Endothelial cell of umbilical vein (primary cell): ENCODE results near the gene MIGA1. TPM values are rescaled to one million over a fixed set of nuclear protein-coding genes. Genes with fewer than 3 reads are reported as not detected.

Source experiments
- BruUV-seq: library from RNA; stranded (reverse); fragments of 400-500 nt; replicated peaks from 2 replicates; lab custom pipeline; 2021; lab: Mats Ljungman, UMichigan
- CTCF ChIA-PET: fragments of 300-600, 350-600 bp; sonication (Branson Sonifier 250); formaldehyde crosslinking; loops from one replicate; lab custom pipeline; 2021; ENCODE audit warnings: antibody characterized with exemption, inconsistent platforms; lab: Charles Lee
- POLR2A ChIA-PET: fragments of 300-600, 350-600 bp; sonication (Branson Sonifier 250); formaldehyde crosslinking; loops from one replicate; lab custom pipeline; 2021; ENCODE audit warnings: antibody characterized with exemption, inconsistent platforms; lab: Charles Lee
- DNase-seq: peaks from one replicate; pipeline ENCODE4 v3.0.0-alpha.2; 2011; ENCODE audit warnings: low read depth, low spot score
- FAIRE-seq: peaks from 2 replicates; lab custom pipeline; 2011; peaks lifted over from hg19 to GRCh38; lab: Jason Lieb, UNC
- H2AFZ ChIP-seq: 2 replicates; pipeline ENCODE4 v1.6.0; 2012; ENCODE audit warnings: low read depth, low read length, control low read depth, inconsistent platforms
- H3K27ac ChIP-seq: 2 replicates; pipeline ENCODE4 v1.5.1; 2011; ENCODE audit warnings: low read depth, mild to moderate bottlenecking, control low read depth, low read length, moderate library complexity; ENCODE audit not compliant: insufficient read depth
- H3K27me3 ChIP-seq, 2 experiments: 2 replicates each; pipeline versions ENCODE4 v1.6.0 to v1.6.1; 2011; ENCODE audit warnings: low read length in 2 of 2, mixed read lengths in 1 of 2; ENCODE audit not compliant: control insufficient read depth in 2 of 2, insufficient read depth in 2 of 2
- H3K36me3 ChIP-seq, 2 experiments: 2 replicates in 1 of 2; 3 replicates in 1 of 2; pipeline ENCODE4 v1.5.1; 2011; ENCODE audit warnings: low read length in 2 of 2, mild to moderate bottlenecking in 1 of 2, moderate library complexity in 1 of 2; ENCODE audit not compliant: control insufficient read depth in 2 of 2, insufficient read depth in 2 of 2; ENCODE audit errors: extremely low read depth in 1 of 2
- H3K4me1 ChIP-seq: 3 replicates; pipeline ENCODE4 v1.5.1; 2011; ENCODE audit warnings: mild to moderate bottlenecking, low read length; ENCODE audit not compliant: control insufficient read depth, insufficient read depth; ENCODE audit errors: extremely low read depth
- H3K4me2 ChIP-seq: 2 replicates; pipeline ENCODE4 v1.6.1; 2011; ENCODE audit warnings: low read length, control low read depth, mixed read lengths; ENCODE audit not compliant: insufficient read depth
- H3K4me3 ChIP-seq, 3 experiments: fragments of 200-600 bp in 1 of 3; sonication (generic), shearing (Covaris generic) in 1 of 3; replicated peaks in 1 of 3; 2 replicates each; pipeline ENCODE4 v1.5.1; 2011 to 2016; ENCODE audit warnings: control low read depth in 3 of 3, low read length in 3 of 3, mild to moderate bottlenecking in 2 of 3, inconsistent platforms in 1 of 3, low read depth in 1 of 3, moderate library complexity in 1 of 3; ENCODE audit not compliant: insufficient read depth in 1 of 3
- H3K79me2 ChIP-seq: 2 replicates; pipeline ENCODE4 v1.6.0; 2012; ENCODE audit warnings: low read length, inconsistent platforms; ENCODE audit not compliant: control insufficient read depth, insufficient read depth
- H3K9ac ChIP-seq: replicated peaks from 2 replicates; pipeline ENCODE3; 2011; ENCODE audit warnings: low read length, control low read depth; ENCODE audit not compliant: insufficient read depth; ENCODE audit errors: extremely low read depth
- H3K9me1 ChIP-seq: replicated peaks from 3 replicates; pipeline ENCODE4 v1.6.0; 2011; ENCODE audit warnings: mild to moderate bottlenecking, low read length; ENCODE audit not compliant: control insufficient read depth, insufficient read depth; ENCODE audit errors: extremely low read depth
- H3K9me3 ChIP-seq: replicated peaks from 2 replicates; pipeline ENCODE4 v1.5.1; 2012; ENCODE audit warnings: low read length, inconsistent platforms; ENCODE audit not compliant: control insufficient read depth, insufficient read depth
- H4K20me1 ChIP-seq: replicated peaks from 2 replicates; pipeline ENCODE3; 2011; ENCODE audit warnings: mild to moderate bottlenecking, low read length; ENCODE audit not compliant: control insufficient read depth, insufficient read depth; ENCODE audit errors: extremely low read depth
- EZH2 ChIP-seq: IDR thresholded peaks from 2 replicates; pipeline ENCODE4 v1.6.1; 2012; ENCODE audit warnings: borderline replicate concordance, low read depth, mild to moderate bottlenecking, moderate library complexity, low read length, inconsistent platforms; ENCODE audit not compliant: severe bottlenecking
- FOS ChIP-seq: IDR thresholded peaks from 2 replicates; pipeline ENCODE4 v1.6.1; 2011; ENCODE audit warnings: mild to moderate bottlenecking, low read length, moderate library complexity, borderline replicate concordance; ENCODE audit not compliant: insufficient read depth
- GATA2 ChIP-seq: IDR thresholded peaks from 2 replicates; pipeline ENCODE4 v1.7.0; 2011; ENCODE audit warnings: low read depth, mild to moderate bottlenecking, moderate library complexity, mixed read lengths, low read length; ENCODE audit not compliant: insufficient read length, insufficient read depth
- JUN ChIP-seq: IDR thresholded peaks from 2 replicates; pipeline ENCODE4 v1.6.1; 2011; ENCODE audit warnings: borderline replicate concordance, low read depth; ENCODE audit not compliant: insufficient read length, insufficient read depth
- MYC ChIP-seq: IDR thresholded peaks from one replicate; pipeline ENCODE4 v1.6.1; 2011; ENCODE audit warnings: mild to moderate bottlenecking, low read depth, low read length
- POLR2A ChIP-seq: IDR thresholded peaks from 2 replicates; pipeline ENCODE4 v1.6.1; 2012; ENCODE audit warnings: low read depth, mild to moderate bottlenecking, control low read depth, low read length
- POLR2AphosphoS5 ChIP-seq: IDR thresholded peaks from 2 replicates; pipeline ENCODE4 v1.6.1; 2012; ENCODE audit warnings: low read depth, mild to moderate bottlenecking, control low read depth, low read length, moderate library complexity; ENCODE audit not compliant: insufficient read depth
- dilution Hi-C: fragments of 300-500 bp; cut with MboI; formaldehyde crosslinking; loops from one replicate; pipeline ENCODE4 v1.15.0; 2019; ENCODE audit warnings: low sequenced_read_pairs; ENCODE audit not compliant: extremely low pct_ligation_motif_present
- intact Hi-C: fragments of 100-400 bp; cut with micrococcal nuclease; formaldehyde crosslinking; loops from one replicate; pipeline ENCODE4 v1.10.0; 2022
- polyA plus RNA-seq, 4 experiments: library from polyadenylated mRNA; depleted of rRNA in 3 of 4; stranded (reverse) in 3 of 4; unstranded in 1 of 4; fragments of >200 nt; gene quantifications; 2 replicates each; pipeline versions ENCODE4 v1.2.1 to v1.2.3, GENCODE V29; 2011 to 2012; ENCODE audit warnings: missing spikeins in 1 of 4
- total RNA-seq: library from RNA; stranded (reverse); gene quantifications from 2 replicates; pipeline ENCODE4 v1.2.3, GENCODE V29; 2021
- TF ChIP-seq, protein P1 (sequence below), 2 donors: IDR thresholded peaks; 1 replicate in 1 of 2; 2 replicates in 1 of 2; pipeline ENCODE4 v1.5.1; 2011; ENCODE audit warnings: low read length in 2 of 2, mild to moderate bottlenecking in 2 of 2, moderate library complexity in 2 of 2, control low read depth in 1 of 2, inconsistent platforms in 1 of 2, low read depth in 1 of 2; ENCODE audit not compliant: insufficient read depth in 1 of 2; ENCODE audit errors: extremely low read depth in 1 of 2
- TF ChIP-seq, protein P2 (sequence below): IDR thresholded peaks from 2 replicates; pipeline ENCODE4 v1.6.1; 2011; ENCODE audit not compliant: insufficient read depth, insufficient read length

Gene MIGA1
- total and polyA plus RNA-seq, 2 donors (not counting 3 experiments of a cell fraction or from before 2014, with no cell fraction given) = 2.8 to 14.6 TPM

DNA sequence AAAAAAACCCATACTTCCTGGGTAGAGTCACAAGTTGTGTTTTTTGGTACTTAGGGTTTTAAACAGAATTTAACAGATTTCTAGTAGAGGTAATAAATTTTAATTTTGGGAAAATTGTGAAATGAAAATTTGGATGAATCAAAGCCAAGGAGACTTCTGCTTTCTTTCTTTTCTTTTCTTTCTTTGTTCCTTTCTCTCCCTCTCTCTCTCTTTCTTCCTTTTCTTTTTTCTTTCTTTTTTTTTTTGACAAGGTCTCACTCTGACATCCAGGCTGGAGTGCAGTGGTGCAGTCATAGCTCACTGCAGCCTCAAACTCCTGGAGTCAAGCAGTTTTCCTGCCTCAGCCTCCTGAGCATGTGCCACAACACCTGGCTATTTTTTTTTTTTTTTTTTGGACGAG lies 62.1 kb downstream of the MIGA1 start:
- POLR2A ChIA-PET = interaction anchor here (0.5 kb wide), 1 partner anchor 46 kb away, joined by 4 read pairs; no protein-coding TSS in a partner anchor
- dilution Hi-C loops = no loop called here

More for the DNA sequence above, 62.1 kb downstream of the MIGA1 start:
- Histone ChIP-seq H3K9me3 (no peaks in the 10 kb centered on the region), H4K20me1 (no peaks in the 10 kb centered on the region), H3K9me1 (no peaks in the 10 kb centered on the region), H3K4me3 (no peak overlapping the region), H2AFZ (no peak overlapping the region), H3K9ac (no peak overlapping the region), H3K4me2 (no peak overlapping the region), H3K27me3 (no peaks in the 10 kb centered on the region), H3K4me1 (no peaks in the 10 kb centered on the region), H3K79me2 (no peaks in the 10 kb centered on the region), H3K36me3 (no peaks in the 10 kb centered on the region), H3K27ac (no peak overlapping the region)
- intact Hi-C loops = no loop called here
- FAIRE-seq = no peak
- no peak for DNase-seq
- CTCF ChIA-PET = interaction anchor here (0.7 kb wide), 1 partner anchor 11 kb away, joined by 3 read pairs; no protein-coding TSS in a partner anchor
- BruUV-seq = no TSS peak
- no peak for TF ChIP-seq MYC
- no peak for TF ChIP-seq POLR2AphosphoS5
- TF ChIP-seq EZH2 = no peak
- TF ChIP-seq, protein P1, sequence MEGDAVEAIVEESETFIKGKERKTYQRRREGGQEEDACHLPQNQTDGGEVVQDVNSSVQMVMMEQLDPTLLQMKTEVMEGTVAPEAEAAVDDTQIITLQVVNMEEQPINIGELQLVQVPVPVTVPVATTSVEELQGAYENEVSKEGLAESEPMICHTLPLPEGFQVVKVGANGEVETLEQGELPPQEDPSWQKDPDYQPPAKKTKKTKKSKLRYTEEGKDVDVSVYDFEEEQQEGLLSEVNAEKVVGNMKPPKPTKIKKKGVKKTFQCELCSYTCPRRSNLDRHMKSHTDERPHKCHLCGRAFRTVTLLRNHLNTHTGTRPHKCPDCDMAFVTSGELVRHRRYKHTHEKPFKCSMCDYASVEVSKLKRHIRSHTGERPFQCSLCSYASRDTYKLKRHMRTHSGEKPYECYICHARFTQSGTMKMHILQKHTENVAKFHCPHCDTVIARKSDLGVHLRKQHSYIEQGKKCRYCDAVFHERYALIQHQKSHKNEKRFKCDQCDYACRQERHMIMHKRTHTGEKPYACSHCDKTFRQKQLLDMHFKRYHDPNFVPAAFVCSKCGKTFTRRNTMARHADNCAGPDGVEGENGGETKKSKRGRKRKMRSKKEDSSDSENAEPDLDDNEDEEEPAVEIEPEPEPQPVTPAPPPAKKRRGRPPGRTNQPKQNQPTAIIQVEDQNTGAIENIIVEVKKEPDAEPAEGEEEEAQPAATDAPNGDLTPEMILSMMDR (IDR thresholded peaks at IDR 0.05; ENCODE audit: extremely low read depth in 1 of 2, insufficient read depth in 1 of 2, low read depth in 1 of 2, low read length in 2 of 2) = no peak
- TF ChIP-seq, protein P2, sequence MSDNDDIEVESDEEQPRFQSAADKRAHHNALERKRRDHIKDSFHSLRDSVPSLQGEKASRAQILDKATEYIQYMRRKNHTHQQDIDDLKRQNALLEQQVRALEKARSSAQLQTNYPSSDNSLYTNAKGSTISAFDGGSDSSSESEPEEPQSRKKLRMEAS = no peak
- no peak for TF ChIP-seq FOS
- no peak for TF ChIP-seq GATA2
- TF ChIP-seq POLR2A = no peak
- TF ChIP-seq JUN = no peak
